Medulla oblongata (tissue), 1 donor: ENCODE results near the gene GSTM4.
"Not testable (repeated sequence)": the region's sequence is repeated elsewhere in the genome, so short reads cannot be mapped to it uniquely, and the experiment has no call there.

ENCODE experiments used
- DNase-seq: peaks from one replicate; pipeline ENCODE4 v3.0.0-alpha.2; 2015; ENCODE audit errors: extremely low spot score

Gene GSTM4

GRCh38 chr1:109702940-109703339, 47.0 kb downstream of the GSTM4 start:
- DNase-seq, result not testable (repeated sequence)

DNA sequence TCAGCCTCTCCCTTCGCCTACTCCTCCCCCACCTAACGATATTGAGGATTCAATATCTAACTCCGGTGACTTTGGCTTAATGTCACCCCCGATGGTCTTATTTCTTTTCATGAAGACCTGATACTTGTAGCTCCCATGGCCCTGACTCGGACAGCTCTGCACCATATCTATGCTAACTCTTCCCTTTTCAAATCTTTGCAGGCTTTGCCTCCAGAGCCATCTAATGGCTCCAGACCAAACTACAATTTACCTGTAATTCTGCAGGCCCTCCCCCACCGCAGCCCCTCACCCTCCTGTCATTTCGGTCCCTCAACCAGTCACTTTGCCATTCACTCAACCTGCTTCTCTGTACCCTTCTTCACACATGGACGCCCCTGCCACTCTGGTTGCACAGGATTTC, 48.3 kb downstream of the GSTM4 start:
- DNase-seq, result no peak

GRCh38 chr1:109705411-109705810, 49.5 kb downstream of the GSTM4 start:
- no peak for DNase-seq

GRCh38 chr1:109708949-109709348, 53.0 kb downstream of the GSTM4 start:
- DNase-seq, result not testable (repeated sequence)

DNA sequence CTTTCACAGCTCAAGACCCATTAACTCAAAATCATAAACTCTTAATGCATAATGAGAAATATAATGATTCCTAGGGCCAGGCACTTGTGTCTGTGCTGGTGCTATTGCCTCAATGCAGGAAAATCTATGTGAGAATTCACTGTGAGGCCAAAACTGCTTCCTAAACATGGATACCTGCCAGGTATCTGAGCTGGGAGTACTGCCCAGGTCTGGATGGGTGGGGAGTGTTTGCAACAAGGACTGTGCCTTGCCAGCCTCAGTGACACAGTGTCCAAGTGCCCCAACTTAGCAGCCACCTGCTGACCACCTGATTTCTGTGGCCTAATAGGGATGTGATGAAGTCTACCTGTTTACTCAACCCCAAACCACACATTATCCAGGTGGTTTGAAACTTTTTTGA, 53.9 kb downstream of the GSTM4 start:
- not testable (repeated sequence) for DNase-seq
